ENCODE measurements around the gene VSTM4.

VSTM4 gene

DNA sequence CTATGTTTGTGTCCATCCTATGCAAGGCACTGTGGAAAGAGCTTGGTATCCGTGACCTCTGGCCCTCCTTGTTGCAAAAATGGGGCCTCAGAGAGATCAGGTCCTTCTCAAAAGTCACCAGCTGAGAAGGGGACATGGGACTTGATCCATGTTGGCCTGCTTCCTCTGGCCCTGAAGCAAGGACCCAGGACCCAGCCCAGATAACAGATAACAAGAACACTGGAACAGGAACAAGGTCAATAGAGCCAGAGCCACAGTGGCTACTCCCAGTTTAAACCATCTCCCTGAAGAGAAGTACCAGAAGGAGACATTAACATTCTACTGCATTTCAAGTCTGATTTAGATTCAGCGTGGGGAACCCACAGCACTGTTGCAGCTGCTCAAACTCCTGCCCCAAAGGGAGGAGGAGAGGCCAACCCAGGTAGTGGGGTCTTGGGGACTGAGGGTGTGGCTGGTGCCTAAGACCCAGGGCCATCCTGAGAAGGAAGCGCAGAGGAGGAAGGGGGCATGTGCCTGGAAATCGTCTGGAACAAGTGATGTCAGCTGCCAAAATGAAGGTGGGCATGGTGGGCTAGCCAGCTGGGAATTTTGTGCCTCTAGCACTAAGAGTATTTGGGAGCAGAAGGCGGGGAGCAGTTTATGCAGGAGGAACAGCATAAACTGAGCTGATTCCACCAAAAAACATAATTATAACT lies 61.2 kb downstream of the VSTM4 start:
- DNase-seq (ENCODE audit: low spot score), result no peak
- TF ChIP-seq, protein P1, sequence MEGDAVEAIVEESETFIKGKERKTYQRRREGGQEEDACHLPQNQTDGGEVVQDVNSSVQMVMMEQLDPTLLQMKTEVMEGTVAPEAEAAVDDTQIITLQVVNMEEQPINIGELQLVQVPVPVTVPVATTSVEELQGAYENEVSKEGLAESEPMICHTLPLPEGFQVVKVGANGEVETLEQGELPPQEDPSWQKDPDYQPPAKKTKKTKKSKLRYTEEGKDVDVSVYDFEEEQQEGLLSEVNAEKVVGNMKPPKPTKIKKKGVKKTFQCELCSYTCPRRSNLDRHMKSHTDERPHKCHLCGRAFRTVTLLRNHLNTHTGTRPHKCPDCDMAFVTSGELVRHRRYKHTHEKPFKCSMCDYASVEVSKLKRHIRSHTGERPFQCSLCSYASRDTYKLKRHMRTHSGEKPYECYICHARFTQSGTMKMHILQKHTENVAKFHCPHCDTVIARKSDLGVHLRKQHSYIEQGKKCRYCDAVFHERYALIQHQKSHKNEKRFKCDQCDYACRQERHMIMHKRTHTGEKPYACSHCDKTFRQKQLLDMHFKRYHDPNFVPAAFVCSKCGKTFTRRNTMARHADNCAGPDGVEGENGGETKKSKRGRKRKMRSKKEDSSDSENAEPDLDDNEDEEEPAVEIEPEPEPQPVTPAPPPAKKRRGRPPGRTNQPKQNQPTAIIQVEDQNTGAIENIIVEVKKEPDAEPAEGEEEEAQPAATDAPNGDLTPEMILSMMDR (IDR thresholded peaks at IDR 0.05; ENCODE audit: extremely low read depth, insufficient read depth, missing control alignments), result no peak
- in situ Hi-C loops (cut with MboI; ENCODE audit: low pct_unique_long_range_greater_than_20kb, low sequenced_read_pairs, unreplicated experiment), result no loop called here

DNA sequence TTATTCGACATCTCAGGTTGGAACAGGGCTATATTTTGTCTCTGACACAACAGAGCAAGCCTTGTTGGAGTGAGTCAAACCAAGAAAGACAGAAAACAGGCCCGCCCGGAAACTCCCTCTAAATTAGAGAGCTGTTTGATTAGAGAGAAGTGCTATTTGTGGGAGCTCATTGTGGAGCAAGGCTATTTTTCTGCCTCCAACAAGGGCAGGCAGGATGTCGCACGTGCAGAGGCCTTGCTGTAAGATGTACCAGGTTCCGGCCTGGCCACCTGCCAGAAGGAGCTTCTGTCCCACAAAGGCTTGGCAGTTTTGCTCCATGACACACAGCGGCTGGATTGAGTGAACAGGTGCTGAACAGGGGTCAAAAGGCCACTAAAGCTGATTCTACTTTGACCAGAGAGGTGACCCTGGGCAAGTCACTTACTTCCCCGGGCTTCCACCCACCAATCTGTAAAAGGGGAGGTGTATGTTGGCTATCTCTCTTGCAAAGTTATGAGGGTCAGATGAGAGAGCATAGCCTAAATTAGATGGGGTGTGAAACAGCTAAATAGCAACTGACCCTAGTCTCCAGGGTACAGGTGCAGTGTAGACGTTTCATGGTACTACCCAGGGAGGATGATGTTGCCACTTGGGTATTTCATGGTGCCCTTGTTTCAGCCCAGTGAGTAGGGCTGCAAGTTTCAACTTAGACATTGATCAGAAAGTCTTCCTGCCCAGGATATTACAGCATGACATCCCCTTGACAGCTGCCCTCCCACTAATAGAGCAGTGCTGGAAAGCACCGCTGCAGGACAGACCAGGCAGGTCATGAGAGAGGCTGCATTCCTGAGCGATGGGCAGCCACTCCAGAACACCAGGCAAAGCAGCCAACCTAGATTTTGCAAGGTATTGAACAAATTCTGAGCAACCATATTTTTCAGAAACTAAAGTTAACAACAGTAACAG lies 62.0 kb downstream of the VSTM4 start:
- TF ChIP-seq, protein P1 (IDR thresholded peaks at IDR 0.05; ENCODE audit: extremely low read depth, insufficient read depth, missing control alignments), result no peak
- DNase-seq (ENCODE audit: low spot score), result peak; percentile 42
- in situ Hi-C loops (cut with MboI; ENCODE audit: low pct_unique_long_range_greater_than_20kb, low sequenced_read_pairs, unreplicated experiment), result no loop called here

DNA sequence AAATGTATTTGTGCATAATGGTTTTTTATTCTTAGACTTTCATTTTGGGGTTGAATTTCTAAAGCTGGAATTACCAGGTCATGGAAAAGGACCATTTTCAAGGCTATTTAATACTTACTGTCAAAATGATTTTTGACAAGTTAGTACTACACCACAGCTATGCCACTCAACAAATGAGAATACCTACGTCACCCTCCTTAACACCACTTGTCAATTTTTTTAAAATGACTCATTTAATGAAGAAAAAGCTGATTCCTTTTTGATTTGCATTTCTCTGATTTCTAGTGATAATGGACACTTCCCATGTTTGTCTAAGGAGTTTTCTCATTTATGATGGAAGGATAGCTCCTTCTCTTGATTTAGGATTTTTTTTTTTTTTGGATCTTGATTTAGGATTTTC lies 63.3 kb downstream of the VSTM4 start:
- no peak for DNase-seq (ENCODE audit: low spot score)
- TF ChIP-seq, protein P1 (IDR thresholded peaks at IDR 0.05; ENCODE audit: extremely low read depth, insufficient read depth, missing control alignments), result no peak
- in situ Hi-C loops (cut with MboI; ENCODE audit: low pct_unique_long_range_greater_than_20kb, low sequenced_read_pairs, unreplicated experiment), result no loop called here

DNA sequence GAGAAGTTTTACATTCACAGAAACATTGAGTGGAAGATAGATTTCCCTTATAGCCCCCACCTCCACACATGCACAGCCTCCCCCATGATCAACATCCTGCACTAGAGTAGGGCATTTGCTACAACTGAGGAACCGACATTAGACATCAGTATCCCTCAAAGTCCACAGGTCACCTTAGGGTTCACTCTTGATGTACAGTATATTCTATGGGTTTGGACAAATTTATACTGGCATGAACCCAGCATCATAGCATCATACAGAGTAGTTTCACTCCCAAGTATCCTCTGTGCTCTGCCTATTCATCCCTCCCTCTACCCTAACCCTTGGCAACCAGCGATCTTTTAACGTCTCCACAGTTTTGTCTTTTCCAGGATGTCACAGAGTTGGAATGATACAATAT lies 64.4 kb downstream of the VSTM4 start:
- no peak for DNase-seq (ENCODE audit: low spot score)
- in situ Hi-C loops (cut with MboI; ENCODE audit: low pct_unique_long_range_greater_than_20kb, low sequenced_read_pairs, unreplicated experiment), result no loop called here
- TF ChIP-seq, protein P1 (IDR thresholded peaks at IDR 0.05; ENCODE audit: extremely low read depth, insufficient read depth, missing control alignments), result no peak

DNA sequence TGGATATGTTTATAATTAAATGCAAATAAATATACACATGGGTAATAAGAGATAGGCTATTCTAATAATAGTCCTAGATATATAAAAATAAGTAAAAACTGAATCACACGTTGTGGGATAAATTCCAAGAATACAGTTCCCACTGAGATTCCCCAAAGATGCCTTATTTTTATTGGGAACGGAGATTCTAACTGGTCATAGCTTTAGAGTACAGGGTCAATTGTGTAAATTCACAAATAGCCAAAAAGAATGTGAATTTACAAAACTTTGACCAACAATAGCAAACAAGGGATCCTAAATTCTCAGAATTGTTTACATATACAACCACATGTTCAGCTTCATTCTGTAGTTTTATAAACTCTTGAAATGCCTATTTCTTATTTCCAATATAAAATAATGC lies 65.0 kb downstream of the VSTM4 start:
- TF ChIP-seq, protein P1 (IDR thresholded peaks at IDR 0.05; ENCODE audit: extremely low read depth, insufficient read depth, missing control alignments), result no peak
- in situ Hi-C loops (cut with MboI; ENCODE audit: low pct_unique_long_range_greater_than_20kb, low sequenced_read_pairs, unreplicated experiment), result no loop called here
- DNase-seq (ENCODE audit: low spot score), result no peak

DNA sequence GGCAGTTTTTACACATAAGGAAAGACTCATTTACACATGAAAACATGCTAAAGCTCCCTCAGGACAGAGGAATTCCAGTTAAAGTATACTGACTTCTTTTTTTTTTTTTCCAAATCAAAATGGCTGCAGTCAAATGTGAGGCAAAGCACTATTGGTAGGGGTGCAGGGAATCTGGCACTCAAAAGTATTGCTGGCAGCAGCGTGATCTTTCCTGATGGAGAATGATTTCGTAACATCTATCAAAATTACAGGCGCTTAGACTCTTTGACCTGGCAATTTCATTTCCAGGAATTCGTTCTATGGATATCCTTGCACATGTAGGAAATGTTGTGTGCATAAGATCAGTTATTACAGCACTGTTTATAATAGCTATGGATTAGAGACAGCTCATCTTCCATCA lies 65.7 kb downstream of the VSTM4 start:
- no peak for DNase-seq (ENCODE audit: low spot score)
- TF ChIP-seq, protein P1 (IDR thresholded peaks at IDR 0.05; ENCODE audit: extremely low read depth, insufficient read depth, missing control alignments), result no peak
- in situ Hi-C loops (cut with MboI; ENCODE audit: low pct_unique_long_range_greater_than_20kb, low sequenced_read_pairs, unreplicated experiment), result no loop called here

Data from GM13977 (cell line).